GM18858 (cell line): Measurements from ENCODE around the gene MYO9B.
"Not testable (repeated sequence)": the region's sequence is repeated elsewhere in the genome, so short reads cannot be mapped to it uniquely, and the experiment has no call there.

Experiments
- ATAC-seq: cut with Tn5 transposase; IDR thresholded peaks from one replicate; pipeline ENCODE4 v1.9.1; 2021; ENCODE audit not compliant: unreplicated experiment

The MYO9B gene

GRCh38 chr19:17144771-17145170 is 69.2 kb downstream of the MYO9B start:
- ATAC-seq, result not testable (repeated sequence)

- ATAC-seq, result no peak
Observed at GRCh38 chr19:17145546-17146497, 70.2 kb downstream of the MYO9B start.

GRCh38 chr19:17148130-17148529 is 72.6 kb downstream of the MYO9B start:
- no peak for ATAC-seq

- ATAC-seq, result no peak
Observed at GRCh38 chr19:17149393-17150135, 74.0 kb downstream of the MYO9B start.

GRCh38 chr19:17153996-17154395 is 78.4 kb downstream of the MYO9B start:
- ATAC-seq, result no peak

GRCh38 chr19:17155251-17155650 is 79.7 kb downstream of the MYO9B start:
- no peak for ATAC-seq

- no peak for ATAC-seq
Observed at GRCh38 chr19:17156296-17156946, 80.8 kb downstream of the MYO9B start.

- ATAC-seq, result no peak
Observed at GRCh38 chr19:17156947-17157302, 81.3 kb downstream of the MYO9B start.

GRCh38 chr19:17158584-17158983 is 83.0 kb downstream of the MYO9B start:
- ATAC-seq, result no peak

GRCh38 chr19:17159466-17160393 is 84.2 kb downstream of the MYO9B start:
- no peak for ATAC-seq

GRCh38 chr19:17160908-17161307 is 85.3 kb downstream of the MYO9B start:
- no peak for ATAC-seq

- not testable (repeated sequence) for ATAC-seq
Observed at GRCh38 chr19:17162131-17162530, 86.6 kb downstream of the MYO9B start.

- ATAC-seq, result no peak
Observed at GRCh38 chr19:17162580-17162979, 87.0 kb downstream of the MYO9B start.

GRCh38 chr19:17163652-17164051 is 88.1 kb downstream of the MYO9B start:
- no peak for ATAC-seq

- ATAC-seq, result no peak
Observed at GRCh38 chr19:17164639-17165038, 89.1 kb downstream of the MYO9B start.

GRCh38 chr19:17165715-17166114 is 90.1 kb downstream of the MYO9B start:
- ATAC-seq, result no peak

- ATAC-seq, result no peak
Observed at GRCh38 chr19:17170538-17171297, 95.1 kb downstream of the MYO9B start.

GRCh38 chr19:17171874-17172273 is 96.3 kb downstream of the MYO9B start:
- no peak for ATAC-seq

- ATAC-seq, result no peak
Observed at GRCh38 chr19:17172624-17173345, 97.2 kb downstream of the MYO9B start.
